B cell (primary cell): ENCODE measurements around the gene BHLHE40. TPM values are rescaled to one million over a fixed set of nuclear protein-coding genes. Genes with fewer than 3 reads are reported as not detected.

ENCODE experiments used
- ATAC-seq: fragments of 200-7000 bp; cut with Tn5 transposase; one replicate; pipeline ENCODE4 v1.10.0; 2021; ENCODE audit warnings: low read depth, mild to moderate bottlenecking, moderate number of reproducible peaks, moderate library complexity
- CTCF ChIA-PET: fragments of 350-600 bp; sonication (Branson Sonifier 250); formaldehyde crosslinking; loops from one replicate; lab custom pipeline; 2021; ENCODE audit warnings: antibody characterized with exemption, inconsistent platforms; lab: Charles Lee
- POLR2A ChIA-PET: fragments of 350-600 bp; sonication (Branson Sonifier 250); formaldehyde crosslinking; loops from one replicate; lab custom pipeline; 2021; ENCODE audit warnings: antibody characterized with exemption; lab: Charles Lee
- DNase-seq: peaks from one replicate; pipeline ENCODE4 v3.0.0; 2013
- H2AFZ ChIP-seq: 2 replicates; pipeline ENCODE4 v1.6.1; 2012; ENCODE audit warnings: mild to moderate bottlenecking, low read depth, low read length; ENCODE audit not compliant: insufficient read depth, poor library complexity, severe bottlenecking
- H3K27ac ChIP-seq, 2 donors: 1 replicate in 1 of 2; 2 replicates in 1 of 2; pipeline ENCODE4 v1.5.1; 2012 to 2013; ENCODE audit warnings: low read length in 2 of 2, mild to moderate bottlenecking in 2 of 2, moderate library complexity in 1 of 2
- H3K27me3 ChIP-seq, 4 experiments: fragments of 200-600 bp in 1 of 4; sonication (generic) in 1 of 4; replicated peaks in 1 of 4; 1 replicate in 2 of 4; 2 replicates in 2 of 4; pipeline versions ENCODE4 v1.6.1 to v1.7.0; 2013 to 2016; ENCODE audit warnings: low read length in 3 of 4, mild to moderate bottlenecking in 2 of 4, mixed read lengths in 1 of 4, moderate library complexity in 1 of 4; ENCODE audit not compliant: insufficient read depth in 4 of 4, control insufficient read depth in 3 of 4; ENCODE audit errors: control extremely low read depth in 1 of 4
- H3K36me3 ChIP-seq, 2 experiments: replicated peaks in 1 of 2; 1 replicate in 1 of 2; 2 replicates in 1 of 2; pipeline versions ENCODE4 v1.6.1 to v1.7.1; 2013; ENCODE audit warnings: low read length in 1 of 2; ENCODE audit not compliant: insufficient read depth in 2 of 2, control insufficient read depth in 1 of 2; ENCODE audit errors: control extremely low read depth in 1 of 2, extremely low read depth in 1 of 2
- H3K4me1 ChIP-seq, 2 donors: fragments of 200-600 bp in 1 of 2; sonication (generic) in 1 of 2; 1 replicate in 1 of 2; 2 replicates in 1 of 2; pipeline versions ENCODE4 v1.5.1 to v1.6.1; 2013 to 2017; ENCODE audit warnings: low read length in 2 of 2; ENCODE audit not compliant: control insufficient read depth in 2 of 2, insufficient read depth in 2 of 2
- H3K4me2 ChIP-seq: replicated peaks from 2 replicates; pipeline ENCODE3; 2012; ENCODE audit warnings: mild to moderate bottlenecking, low read depth, low read length; ENCODE audit not compliant: poor library complexity, severe bottlenecking
- H3K4me3 ChIP-seq, 5 experiments: fragments of 200-600 bp in 1 of 5; sonication (generic) in 1 of 5; 1 replicate in 3 of 5; 2 replicates in 2 of 5; pipeline versions ENCODE4 v1.5.1 to v1.7.0; 2011 to 2016; ENCODE audit warnings: low read length in 4 of 5, mild to moderate bottlenecking in 4 of 5, low read depth in 2 of 5, control low read depth in 1 of 5, moderate library complexity in 1 of 5; ENCODE audit not compliant: insufficient read depth in 1 of 5; ENCODE audit errors: control extremely low read depth in 1 of 5, extremely low read depth in 1 of 5
- H3K79me2 ChIP-seq: fragments of 200-600 bp; sonication (generic); one replicate; pipeline ENCODE4 v1.6.0; 2016; ENCODE audit warnings: low read length; ENCODE audit not compliant: control insufficient read depth, insufficient read depth
- H3K9ac ChIP-seq: fragments of 200-600 bp; sonication (generic); 2 replicates; pipeline ENCODE4 v1.6.1; 2017; ENCODE audit warnings: mild to moderate bottlenecking, low read length, moderate library complexity
- H3K9me3 ChIP-seq, 3 donors: one replicate each; pipeline versions ENCODE4 v1.6.1 to v1.7.1; 2013; ENCODE audit warnings: low read length in 2 of 3; ENCODE audit not compliant: control insufficient read depth in 2 of 3, insufficient read depth in 1 of 3; ENCODE audit errors: control extremely low read depth in 1 of 3
- H4K20me1 ChIP-seq: 2 replicates; pipeline ENCODE4 v1.6.0; 2012; ENCODE audit warnings: mild to moderate bottlenecking, low read length; ENCODE audit not compliant: insufficient read depth, control insufficient read depth, poor library complexity, severe bottlenecking
- H3K27ac Mint-ChIP-seq: one replicate; pipeline ENCODE4 v1.8.0; 2021; ENCODE audit warnings: mixed read lengths
- H3K27me3 Mint-ChIP-seq: one replicate; pipeline ENCODE4 v1.8.0; 2021; ENCODE audit warnings: mixed read lengths
- H3K4me1 Mint-ChIP-seq: one replicate; pipeline ENCODE4 v1.8.0; 2021; ENCODE audit warnings: mixed read lengths
- H3K4me3 Mint-ChIP-seq: one replicate; pipeline ENCODE4 v1.8.0; 2021; ENCODE audit warnings: mixed read lengths
- H3K9me3 Mint-ChIP-seq: one replicate; pipeline ENCODE4 v1.8.0; 2022; ENCODE audit warnings: mixed read lengths; ENCODE audit not compliant: insufficient read depth
- CTCF ChIP-seq: fragments of 200-600 bp; IDR thresholded peaks from one replicate; pipeline ENCODE4 v1.8.0; 2022; ENCODE audit warnings: antibody characterized with exemption, mild to moderate bottlenecking
- EZH2 ChIP-seq: IDR thresholded peaks from 2 replicates; pipeline ENCODE4 v1.6.1; 2012; ENCODE audit warnings: borderline replicate concordance, low read depth, mild to moderate bottlenecking, moderate library complexity, low read length; ENCODE audit not compliant: insufficient read depth, poor library complexity, severe bottlenecking
- WGBS: methylation state at CpG from one replicate; pipeline ENCODE4 v1.1.5; 2013; ENCODE audit warnings: missing lambda C conversion rate; ENCODE audit not compliant: insufficient coverage; 5-methylcytosine and 5-hydroxymethylcytosine counted together
- intact Hi-C: fragments of 100-400 bp; cut with micrococcal nuclease; formaldehyde crosslinking; loops from one replicate; pipeline ENCODE4 v1.10.0; 2022
- polyA minus RNA-seq: library from RNA; depleted of rRNA, polyadenylated mRNA; stranded (reverse); fragments of >200 nt; gene quantifications from 2 replicates; pipeline ENCODE4 v1.2.3, GENCODE V29; 2012
- polyA plus RNA-seq: library from polyadenylated mRNA; depleted of rRNA; stranded (reverse); fragments of >200 nt; gene quantifications from 2 replicates; pipeline ENCODE4 v1.2.3, GENCODE V29; 2012
- total RNA-seq, 2 donors: library from RNA; stranded (reverse); fragments of 120-200 nt in 1 of 2; gene quantifications; 1 replicate in 1 of 2; 2 replicates in 1 of 2; pipeline versions ENCODE4 v1.2.3 to v1.2.4, GENCODE V29; 2013 to 2022

BHLHE40 gene
- total RNA-seq, result 52.4 and 53.8 TPM in 2 replicates
- total RNA-seq (2013), result 11.6 TPM
- polyA plus RNA-seq, result 26.2 and 47.0 TPM in 2 replicates
- polyA minus RNA-seq, result 33.3 and 40.5 TPM in 2 replicates

- POLR2A ChIA-PET, result interaction anchor here (0.7 to 8.7 kb wide), 12 partner anchors 8 to 218 kb away, joined by 3 to 117 read pairs (median 7); no protein-coding TSS in a partner anchor
- Histone ChIP-seq H3K27ac (peak within 1 kb of the TSS; percentile 97 to 99), H3K36me3 (peaks cover 0 to 30% of the 10 kb centered on the region in 2 experiments), H4K20me1 (no peaks in the 10 kb centered on the region), H3K79me2 (peaks cover 42% of the 10 kb centered on the region), H3K9ac (peak within 1 kb of the TSS; percentile 94), H3K27me3 (no peaks in the 10 kb centered on the region), H3K4me3 (peak within 1 kb of the TSS; percentile 79 to 92 (median 85)), H3K4me2 (peak within 1 kb of the TSS; percentile 91), H2AFZ (peak within 1 kb of the TSS; percentile 70), H3K4me1 (peaks cover 58 to 67% of the 10 kb centered on the region in 2 donors), H3K9me3 (no peaks in the 10 kb centered on the region)
- H3K27me3 Mint-ChIP-seq, result no peaks in the 10 kb centered on the region
- CTCF ChIA-PET, result interaction anchor here (0.6 to 7.8 kb wide), 26 partner anchors 7 to 268 kb away, joined by 3 to 77 read pairs (median 4); no protein-coding TSS in a partner anchor
- peak within 1 kb of the TSS; percentile 96 for H3K27ac Mint-ChIP-seq
- H3K9me3 Mint-ChIP-seq, result no peaks in the 10 kb centered on the region
- H3K4me1 Mint-ChIP-seq, result peaks cover 68% of the 10 kb centered on the region
- TF ChIP-seq CTCF (no peak), EZH2 (no peak)
- ATAC-seq, result peak; percentile 11
- H3K4me3 Mint-ChIP-seq, result peak within 1 kb of the TSS; percentile 98
- no peak for DNase-seq
- WGBS, result 1% methylated on average over 50 of the region's 51 CpGs
- intact Hi-C loops, result loop anchor here (1.0 to 10.0 kb wide), 9 partner anchors 47 to 268 kb away; partner anchors contain the start of genes ARL8B and EDEM1
Measured at GRCh38 chr3:4979428-4980228, at the start of gene BHLHE40. TSS of gene BHLHE40 (plus strand) at chr3:4979437. CDS start at chr3:4979719, 282 bp downstream.

- POLR2A ChIA-PET, result no interaction called here
- ATAC-seq, result no peak
Measured at GRCh38 chr3:4930501-4930900, 48.7 kb upstream of the BHLHE40 start.

More at GRCh38 chr3:4930501-4930900, 48.7 kb upstream of the BHLHE40 start:
- Histone ChIP-seq H4K20me1 (no peaks in the 10 kb centered on the region), H3K4me1 (peaks cover 0 to 5% of the 10 kb centered on the region in 2 donors), H3K27me3 (no peaks in the 10 kb centered on the region), H3K4me3 (no peak overlapping the region), H3K27ac (no peak overlapping the region), H3K79me2 (no peaks in the 10 kb centered on the region), H3K9ac (no peak overlapping the region), H3K36me3 (no peaks in the 10 kb centered on the region), H2AFZ (no peak overlapping the region), H3K9me3 (no peaks in the 10 kb centered on the region), H3K4me2 (no peak overlapping the region)
- Mint-ChIP-seq H3K27me3 (no peaks in the 10 kb centered on the region), H3K27ac (no peak overlapping the region), H3K4me1 (peaks cover 9% of the 10 kb centered on the region), H3K9me3 (no peaks in the 10 kb centered on the region), H3K4me3 (no peak overlapping the region)
- WGBS, result no CpG with 5 or more reads among the region's 1 CpG
- DNase-seq, result no peak
- CTCF ChIA-PET, result no interaction called here
- intact Hi-C loops, result no loop called here
- TF ChIP-seq EZH2 (no peak), CTCF (no peak)
